AG04450 (cell line): ENCODE data around the gene STIP1. TPM values are rescaled to one million over a fixed set of nuclear protein-coding genes. Genes with fewer than 3 reads are reported as not detected.

Experiments used
- CTCF ChIA-PET: fragments of 300-600, 350-600 bp; formaldehyde crosslinking; extraction: SDS; loops from one replicate; lab custom pipeline; 2022; ENCODE audit warnings: antibody characterized with exemption, inconsistent platforms; lab: Charles Lee
- POLR2A ChIA-PET: fragments of 350-600 bp; formaldehyde crosslinking; extraction: SDS; loops from one replicate; lab custom pipeline; 2021; ENCODE audit warnings: antibody characterized with exemption, inconsistent platforms; lab: Yijun Ruan, JAX
- DNase-seq: peaks from one replicate; pipeline ENCODE4 v3.0.0-alpha.2; 2011; ENCODE audit warnings: low read depth, low spot score
- H3K27ac ChIP-seq: one replicate; pipeline ENCODE4 v1.5.1; 2012; ENCODE audit warnings: low read depth, low read length, control low read depth
- H3K27me3 ChIP-seq: one replicate; pipeline ENCODE4 v1.6.0; 2012; ENCODE audit warnings: low read length; ENCODE audit not compliant: control insufficient read depth, insufficient read depth
- H3K4me3 ChIP-seq: 2 replicates; pipeline ENCODE4 v1.5.1; 2011; ENCODE audit warnings: mild to moderate bottlenecking, low read depth, low read length, control low read depth
- H3K9me3 ChIP-seq: 2 replicates; pipeline ENCODE4 v1.5.1; 2012; ENCODE audit warnings: low read length; ENCODE audit not compliant: control insufficient read depth, insufficient read depth
- polyA plus RNA-seq: library from polyadenylated mRNA; depleted of rRNA; stranded (reverse); fragments of >200 nt; gene quantifications from 2 replicates; pipeline ENCODE4 v1.2.3, GENCODE V29; 2011
- TF ChIP-seq, protein P1 (sequence below): IDR thresholded peaks from 2 replicates; pipeline ENCODE4 v1.5.1; 2011; ENCODE audit warnings: low read depth, low read length, control low read depth, inconsistent platforms

STIP1 gene
- polyA plus RNA-seq, 1 experiment: 171 TPM

GRCh38 chr11:64210301-64211020 is 24.5 kb downstream of the STIP1 start:
- POLR2A ChIA-PET: interaction anchor here (0.9 to 2.3 kb wide), 2 partner anchors 10 to 13 kb away, joined by 3 to 6 read pairs; no protein-coding TSS in a partner anchor
- TF ChIP-seq, protein P1, sequence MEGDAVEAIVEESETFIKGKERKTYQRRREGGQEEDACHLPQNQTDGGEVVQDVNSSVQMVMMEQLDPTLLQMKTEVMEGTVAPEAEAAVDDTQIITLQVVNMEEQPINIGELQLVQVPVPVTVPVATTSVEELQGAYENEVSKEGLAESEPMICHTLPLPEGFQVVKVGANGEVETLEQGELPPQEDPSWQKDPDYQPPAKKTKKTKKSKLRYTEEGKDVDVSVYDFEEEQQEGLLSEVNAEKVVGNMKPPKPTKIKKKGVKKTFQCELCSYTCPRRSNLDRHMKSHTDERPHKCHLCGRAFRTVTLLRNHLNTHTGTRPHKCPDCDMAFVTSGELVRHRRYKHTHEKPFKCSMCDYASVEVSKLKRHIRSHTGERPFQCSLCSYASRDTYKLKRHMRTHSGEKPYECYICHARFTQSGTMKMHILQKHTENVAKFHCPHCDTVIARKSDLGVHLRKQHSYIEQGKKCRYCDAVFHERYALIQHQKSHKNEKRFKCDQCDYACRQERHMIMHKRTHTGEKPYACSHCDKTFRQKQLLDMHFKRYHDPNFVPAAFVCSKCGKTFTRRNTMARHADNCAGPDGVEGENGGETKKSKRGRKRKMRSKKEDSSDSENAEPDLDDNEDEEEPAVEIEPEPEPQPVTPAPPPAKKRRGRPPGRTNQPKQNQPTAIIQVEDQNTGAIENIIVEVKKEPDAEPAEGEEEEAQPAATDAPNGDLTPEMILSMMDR: no peak
- CTCF ChIA-PET: no interaction called here
- Histone ChIP-seq H3K27me3 (no peaks in the 10 kb centered on the region), H3K27ac (no peak overlapping the region), H3K9me3 (no peaks in the 10 kb centered on the region; the same call in 1 of the 2 replicates), H3K4me3 (no peak overlapping the region)
- no peak for DNase-seq

GRCh38 chr11:64211181-64211872 is 25.4 kb downstream of the STIP1 start:
- POLR2A ChIA-PET: interaction anchor here (2.3 kb wide), 1 partner anchor 12 kb away, joined by 6 read pairs; no protein-coding TSS in a partner anchor
- CTCF ChIA-PET: interaction anchor here (1.0 to 1.3 kb wide), 2 partner anchors 92 to 93 kb away, joined by 3 to 4 read pairs; no protein-coding TSS in a partner anchor
- no peak for DNase-seq
- no peaks in the 10 kb centered on the region; the same call in 1 of the 2 replicates for H3K9me3 ChIP-seq
- H3K27ac ChIP-seq: no peak overlapping the region
- no peaks in the 10 kb centered on the region for H3K27me3 ChIP-seq
- no peak overlapping the region for H3K4me3 ChIP-seq
- TF ChIP-seq, protein P1: no peak

GRCh38 chr11:64216879-64217278 is 30.9 kb downstream of the STIP1 start:
- Histone ChIP-seq H3K9me3 (no peaks in the 10 kb centered on the region), H3K27me3 (no peaks in the 10 kb centered on the region), H3K4me3 (no peak overlapping the region), H3K27ac (no peak overlapping the region)
- ChIA-PET POLR2A (interaction anchor here (0.7 to 0.9 kb wide), 2 partner anchors 8 to 9 kb away, joined by 3 to 6 read pairs; no protein-coding TSS in a partner anchor), CTCF (interaction anchor here (6.1 kb wide), 1 partner anchor 12 kb away, joined by 34 read pairs; no protein-coding TSS in a partner anchor)
- DNase-seq: no peak
- TF ChIP-seq, protein P1: no peak

DNA sequence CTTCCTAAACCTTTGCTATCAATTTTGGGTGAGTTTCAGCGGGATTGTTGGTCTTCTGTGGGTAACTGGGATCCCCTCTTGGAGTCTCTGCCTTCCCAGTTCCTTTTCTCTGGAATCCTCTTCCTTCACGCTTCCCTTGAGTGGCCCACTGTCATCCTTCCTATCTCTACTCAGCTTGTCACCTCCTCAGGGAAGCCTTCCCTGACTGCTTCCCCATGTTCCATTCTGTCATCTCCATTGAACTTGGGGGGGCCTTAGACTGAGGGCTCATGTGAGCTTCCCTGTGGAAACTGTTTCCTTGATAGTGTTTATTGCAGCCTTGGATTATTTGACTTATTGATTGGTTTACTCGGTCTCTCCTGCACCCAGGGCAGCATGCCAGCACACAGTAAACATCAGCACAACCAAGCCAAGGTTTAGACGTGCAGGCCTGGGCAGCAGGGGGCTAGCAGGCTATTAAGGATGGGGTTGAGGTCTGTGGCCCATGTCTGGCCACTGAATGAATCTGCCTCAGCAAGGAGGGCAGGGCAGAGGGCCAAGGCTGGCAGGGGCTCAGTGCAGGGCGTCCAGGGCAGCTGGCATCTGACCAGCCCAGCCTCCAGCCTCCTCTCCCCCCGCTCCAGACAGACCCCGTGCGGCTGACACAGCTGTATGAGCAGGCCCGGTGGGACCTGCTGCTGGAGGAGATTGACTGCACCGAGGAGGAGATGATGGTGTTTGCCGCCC is 32.8 kb downstream of the STIP1 start:
- CTCF ChIA-PET: interaction anchor here (1.0 kb wide), 1 partner anchor 85 kb away, joined by 3 read pairs; no protein-coding TSS in a partner anchor

More for the DNA sequence above, 32.8 kb downstream of the STIP1 start:
- no peaks in the 10 kb centered on the region for H3K9me3 ChIP-seq
- TF ChIP-seq, protein P1: no peak
- no peaks in the 10 kb centered on the region for H3K27me3 ChIP-seq
- POLR2A ChIA-PET: interaction anchor here (0.8 kb wide), 1 partner anchor 8 kb away, joined by 3 read pairs; no protein-coding TSS in a partner anchor
- no peak overlapping the region for H3K27ac ChIP-seq
- H3K4me3 ChIP-seq: no peak overlapping the region
- DNase-seq: no peak
